HG03064 (cell line): ENCODE measurements around the gene ATG2B.

Source experiments
- ATAC-seq: cut with Tn5 transposase; IDR thresholded peaks from one replicate; pipeline ENCODE4 v1.9.1; 2021; ENCODE audit warnings: low read depth; ENCODE audit not compliant: unreplicated experiment

ATG2B gene

DNA sequence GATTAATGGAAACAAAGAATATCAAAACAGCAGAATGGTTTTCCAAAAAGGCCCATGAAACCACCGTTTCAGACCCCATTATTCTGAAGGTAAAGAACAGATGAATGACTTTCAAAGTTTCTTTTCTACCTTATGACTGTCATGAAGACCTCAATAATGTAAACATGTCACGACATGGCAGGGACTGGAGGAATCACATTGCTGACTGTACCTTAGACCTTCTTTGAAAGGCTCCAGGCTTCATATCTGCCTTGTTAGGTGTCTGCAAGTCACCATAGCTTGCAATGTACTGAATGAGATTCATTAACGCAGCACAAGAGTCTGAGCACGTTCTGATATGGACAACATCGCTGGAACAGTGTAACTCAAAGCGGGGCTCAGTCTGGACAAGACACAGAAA is 52.2 kb downstream of the ATG2B start:
- no peak for ATAC-seq

DNA sequence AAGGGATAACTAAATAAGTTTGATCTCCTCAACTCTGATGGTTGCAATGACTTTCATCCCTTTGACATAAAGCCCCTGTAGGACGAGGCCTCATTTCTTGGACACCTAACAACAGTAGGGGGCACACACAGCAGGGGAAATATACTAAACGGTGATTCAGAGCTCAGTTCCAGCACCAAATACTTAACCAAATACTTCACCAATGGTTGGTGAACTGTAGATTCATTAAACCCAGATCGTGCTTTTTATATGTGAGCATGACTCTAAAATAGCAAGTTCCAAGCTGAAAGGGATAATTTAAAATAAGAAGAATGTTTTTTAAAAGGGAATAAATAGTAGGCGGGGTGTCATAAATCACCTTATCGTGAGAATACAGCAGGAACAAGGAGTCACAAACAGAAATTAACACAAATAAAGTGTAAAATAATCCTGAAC is 53.2 kb downstream of the ATG2B start:
- no peak for ATAC-seq

DNA sequence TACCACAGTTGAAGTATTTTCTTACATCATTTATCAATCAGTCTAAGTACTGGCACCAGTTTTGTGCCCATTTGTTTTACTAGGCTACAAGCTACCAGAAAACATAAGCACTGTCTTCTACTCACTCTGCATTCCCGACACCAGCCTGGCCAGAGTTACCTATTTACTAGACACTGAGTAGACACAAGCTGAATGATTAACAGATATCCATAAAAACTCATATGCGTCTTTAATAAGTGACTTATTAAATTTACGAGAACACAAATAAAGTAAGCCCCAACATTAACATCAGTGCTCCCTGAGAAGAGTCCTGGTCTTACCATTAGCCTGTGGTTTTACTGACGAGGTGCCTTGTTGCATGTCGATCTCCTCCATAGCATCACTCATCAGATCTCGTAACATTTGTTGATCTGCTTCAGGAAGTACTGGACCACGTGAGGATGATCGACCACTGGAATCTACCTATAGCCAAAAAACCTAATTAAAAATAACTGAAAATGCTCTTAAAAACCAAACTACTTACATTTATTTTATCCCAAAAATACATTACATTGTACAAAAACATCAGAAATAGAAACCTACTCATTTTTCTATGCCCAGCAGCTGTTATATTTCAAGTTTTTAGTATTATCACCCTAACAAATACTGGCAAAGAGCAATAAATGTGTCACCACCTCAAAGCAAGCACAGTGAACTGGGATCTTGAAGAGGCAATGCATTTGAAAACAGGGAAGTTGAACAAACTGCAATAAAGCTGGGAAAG is 53.8 kb downstream of the ATG2B start:
- no peak for ATAC-seq

GRCh38 chr14:96307434-96307833 is 55.7 kb downstream of the ATG2B start:
- ATAC-seq: no peak

- ATAC-seq: no peak
Observed at GRCh38 chr14:96304956-96305355, 58.2 kb downstream of the ATG2B start.

- ATAC-seq: no peak
Observed at GRCh38 chr14:96303981-96304380, 59.2 kb downstream of the ATG2B start.

GRCh38 chr14:96299441-96299840 is 63.7 kb downstream of the ATG2B start:
- no peak for ATAC-seq

DNA sequence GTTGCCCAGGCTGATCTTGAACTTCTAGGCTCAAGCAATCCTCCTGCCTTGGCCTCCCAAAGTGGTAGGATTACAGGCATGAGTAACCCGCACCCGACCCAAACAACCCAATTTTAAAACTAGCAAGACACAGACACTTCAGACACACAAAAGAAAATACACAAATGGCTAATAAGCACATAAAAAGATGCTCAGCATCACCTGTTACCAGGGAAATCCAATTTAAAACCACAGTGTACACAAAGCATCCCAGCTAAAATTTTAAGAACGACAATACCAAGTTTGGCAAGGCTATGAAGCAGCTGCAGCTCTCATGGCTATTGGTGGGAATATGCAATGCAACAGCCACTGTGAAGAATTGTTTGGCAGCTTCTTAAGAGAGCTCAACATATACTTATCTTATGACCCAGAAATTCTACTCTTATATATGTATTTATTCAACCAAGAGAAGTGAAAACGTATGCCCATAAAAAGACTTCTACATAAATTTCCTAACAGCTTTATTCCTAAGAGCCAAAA is 65.1 kb downstream of the ATG2B start:
- ATAC-seq: no peak

- no peak for ATAC-seq
Observed at GRCh38 chr14:96297000-96297399, 66.1 kb downstream of the ATG2B start.

DNA sequence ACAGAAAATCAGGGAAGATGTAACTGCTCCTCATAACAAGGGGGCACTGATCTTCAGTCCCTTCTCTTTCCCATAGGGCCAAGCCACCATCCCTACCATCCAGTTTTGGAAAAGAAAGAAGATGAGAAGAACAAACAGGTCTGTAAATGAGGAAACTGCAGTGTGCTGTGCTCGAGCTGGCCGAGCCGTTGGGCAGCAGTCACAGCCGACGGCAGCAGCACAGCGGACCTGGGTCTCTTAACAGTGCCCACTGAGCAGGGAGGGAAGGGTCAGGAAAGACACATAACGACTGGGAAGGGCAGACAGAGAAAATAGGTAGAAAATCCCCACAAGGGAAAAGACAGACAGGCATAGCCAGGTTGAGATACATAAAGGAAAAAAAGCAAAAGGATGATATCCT is 68.9 kb downstream of the ATG2B start:
- ATAC-seq: no peak

- ATAC-seq: no peak
Observed at GRCh38 chr14:96287856-96288255, 75.3 kb downstream of the ATG2B start.

- ATAC-seq: no peak
Observed at GRCh38 chr14:96286251-96286650, 76.9 kb downstream of the ATG2B start.

DNA sequence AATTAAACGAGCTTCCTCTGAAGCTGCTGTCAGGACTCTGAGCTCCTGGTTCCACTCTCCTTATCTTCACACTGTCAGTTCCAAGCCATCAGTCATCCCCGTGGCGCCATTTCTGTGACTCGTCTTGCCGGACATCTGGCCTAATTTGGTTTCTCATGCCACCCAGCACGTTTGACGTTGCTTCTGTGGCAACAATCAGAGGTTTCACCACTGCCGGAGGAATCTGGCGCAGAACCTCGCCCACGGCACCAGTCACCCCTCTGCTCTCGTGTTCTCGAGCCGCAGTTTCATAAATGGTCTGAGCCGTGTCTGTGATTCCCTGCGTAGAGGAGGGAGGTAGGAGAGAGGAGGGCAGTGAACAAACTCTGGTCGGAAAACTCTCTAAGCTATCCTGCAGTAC is 77.5 kb downstream of the ATG2B start:
- ATAC-seq: no peak

DNA sequence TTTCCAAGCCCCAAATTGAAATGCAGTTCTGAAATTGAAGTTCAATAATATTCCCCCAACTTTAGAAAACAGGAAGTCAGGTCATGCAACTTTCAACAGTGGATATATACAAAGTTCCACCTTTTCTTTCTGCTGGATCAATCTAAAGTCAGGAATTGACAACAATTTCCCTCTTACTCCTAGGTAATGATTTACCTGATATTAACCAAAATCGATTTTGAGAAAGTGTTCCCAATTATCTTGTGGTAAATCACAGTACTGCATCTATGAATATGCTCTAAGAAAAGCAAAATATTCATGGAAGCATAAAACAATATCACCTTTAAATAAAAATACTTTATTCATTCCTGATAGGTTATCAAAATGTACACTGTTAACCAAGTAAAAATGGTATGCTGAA is 78.7 kb downstream of the ATG2B start:
- ATAC-seq: no peak

DNA sequence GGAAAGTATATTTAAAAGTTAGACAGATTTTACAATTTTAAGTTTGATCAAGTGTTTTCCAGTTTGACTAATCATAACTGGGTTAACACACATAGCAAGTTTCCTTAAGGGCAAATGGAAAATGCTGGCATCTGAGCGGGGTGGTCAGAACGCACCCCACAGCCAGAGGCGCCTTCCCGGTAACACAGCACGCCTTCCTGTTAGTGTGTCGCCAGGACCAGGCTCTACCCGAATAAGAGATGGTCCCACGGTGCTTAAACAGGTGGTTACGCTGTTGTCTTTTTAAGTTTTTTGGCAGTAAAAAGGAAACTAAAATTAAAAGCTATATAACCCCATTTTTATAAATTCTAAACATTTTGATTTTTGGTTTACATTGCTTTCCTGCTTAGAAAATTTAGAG is 79.1 kb downstream of the ATG2B start:
- no peak for ATAC-seq

DNA sequence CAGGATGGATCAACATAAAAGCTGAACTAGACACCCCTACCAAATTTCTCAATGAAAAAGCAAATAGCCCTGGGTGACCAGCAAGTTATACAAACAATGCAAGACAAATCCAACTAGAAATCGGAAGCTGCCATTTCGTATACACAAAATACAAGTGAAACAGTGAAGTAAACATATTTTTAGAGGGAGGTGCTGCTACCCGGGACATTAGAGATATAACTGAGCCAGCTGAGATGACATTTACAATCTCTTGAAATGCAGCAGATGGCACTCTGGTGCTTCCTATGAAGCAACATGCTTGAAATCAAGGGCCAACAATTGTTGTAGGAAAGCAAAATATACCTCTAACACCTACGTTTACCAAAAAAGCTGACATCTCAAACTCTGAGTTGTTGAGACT is 81.7 kb downstream of the ATG2B start:
- ATAC-seq: no peak

- no peak for ATAC-seq
Observed at GRCh38 chr14:96280104-96280503, 83.0 kb downstream of the ATG2B start.

DNA sequence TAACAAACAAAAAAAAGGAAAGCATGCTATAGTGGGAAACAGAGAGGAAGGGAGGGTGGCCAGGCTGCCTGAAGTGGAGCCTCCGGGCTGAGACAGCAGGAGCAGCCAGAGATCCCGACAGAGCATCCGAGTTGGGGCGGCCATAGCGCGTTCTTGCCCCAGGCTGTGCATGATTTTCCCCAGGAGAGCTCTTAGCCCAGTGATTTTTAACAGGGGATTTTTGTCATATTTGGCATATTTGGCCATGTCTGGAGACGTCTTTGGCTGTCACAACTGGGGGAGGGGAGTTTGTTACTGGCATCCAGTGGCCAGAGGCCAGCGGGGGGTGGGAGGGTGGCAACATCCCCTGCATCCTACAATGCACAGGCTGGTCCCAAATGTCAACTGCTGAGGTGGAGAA is 83.6 kb downstream of the ATG2B start:
- ATAC-seq: no peak

DNA sequence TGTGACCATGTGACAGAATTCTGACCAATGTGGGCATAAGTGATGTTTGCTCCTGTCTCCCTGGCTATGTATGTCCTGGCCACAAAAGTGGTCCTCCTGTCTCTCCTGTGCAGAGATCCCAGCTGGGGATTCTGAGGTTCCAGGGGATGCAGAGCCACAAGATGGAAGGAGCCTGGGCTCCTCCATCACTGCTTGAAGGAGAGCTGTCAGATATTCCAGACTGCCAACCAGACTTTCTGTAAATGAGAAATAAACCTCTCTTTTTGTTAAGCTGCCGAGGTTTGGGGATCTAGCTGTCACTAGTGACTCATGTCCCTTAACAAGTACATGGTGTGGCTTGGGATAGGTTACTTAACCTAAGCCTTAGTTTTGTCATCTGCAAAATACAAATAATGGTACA is 85.3 kb downstream of the ATG2B start:
- ATAC-seq: no peak

DNA sequence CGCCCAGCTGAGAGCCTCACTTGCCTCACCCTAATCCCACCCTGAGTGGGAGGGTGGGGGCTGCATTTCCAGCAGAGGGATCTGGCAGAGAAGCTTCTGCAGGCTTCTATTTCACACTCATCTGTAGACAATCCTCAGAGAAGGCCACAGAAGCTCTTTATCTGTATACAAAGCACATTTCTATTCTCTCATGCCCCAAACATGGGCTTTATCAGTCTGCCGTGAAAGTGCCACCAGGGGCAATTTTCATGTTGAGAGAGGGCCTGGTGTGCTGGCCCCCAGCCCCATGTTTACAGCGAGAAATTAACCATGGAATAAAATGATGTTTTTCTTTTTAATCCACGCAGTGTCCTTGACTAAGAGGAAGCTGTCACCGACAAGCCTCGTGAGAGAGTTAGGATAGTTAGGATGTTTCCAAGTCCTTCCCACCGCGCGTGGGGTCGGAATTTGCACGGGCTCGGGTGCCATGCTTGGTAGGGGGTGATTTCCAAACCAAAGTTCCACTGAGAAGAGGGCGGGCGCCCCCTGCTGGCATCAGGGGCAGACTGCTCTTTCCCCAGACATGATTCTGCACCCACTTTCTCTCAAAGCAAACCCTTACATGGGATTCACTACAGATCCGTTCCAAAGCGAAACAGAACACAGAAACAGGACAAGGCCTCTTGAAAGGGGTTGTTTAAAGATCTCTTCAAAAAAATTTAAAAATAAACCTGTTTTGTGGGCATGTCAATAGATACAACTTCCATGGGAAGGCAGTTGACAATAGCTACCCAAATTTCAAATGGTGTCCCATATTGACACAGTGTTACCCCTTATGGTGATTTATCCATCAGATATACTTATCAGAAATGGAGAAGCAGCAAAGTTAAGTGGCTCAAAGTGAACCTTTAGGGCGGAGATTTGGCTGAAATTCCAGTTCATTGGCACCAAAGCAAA is 87.7 kb downstream of the ATG2B start:
- ATAC-seq: no peak

DNA sequence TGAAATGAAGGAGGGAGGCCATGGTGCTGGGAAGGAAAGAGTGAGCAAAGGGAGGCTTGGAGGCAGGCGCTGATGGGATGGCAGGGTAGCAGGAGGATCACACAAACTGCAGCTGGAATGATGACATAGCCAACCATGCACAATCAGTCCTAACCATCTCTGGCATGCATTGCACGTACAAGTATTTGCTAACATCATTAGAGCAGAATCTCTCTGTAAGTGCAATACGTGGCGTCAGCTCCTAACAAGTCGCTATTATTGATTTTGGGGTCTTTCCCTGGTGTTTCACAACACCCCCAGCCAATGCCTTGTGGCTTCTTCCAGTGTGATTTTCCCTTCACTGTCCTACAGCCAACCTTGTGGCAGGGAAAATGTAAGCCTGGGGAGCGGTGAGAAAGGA is 88.6 kb downstream of the ATG2B start:
- no peak for ATAC-seq

DNA sequence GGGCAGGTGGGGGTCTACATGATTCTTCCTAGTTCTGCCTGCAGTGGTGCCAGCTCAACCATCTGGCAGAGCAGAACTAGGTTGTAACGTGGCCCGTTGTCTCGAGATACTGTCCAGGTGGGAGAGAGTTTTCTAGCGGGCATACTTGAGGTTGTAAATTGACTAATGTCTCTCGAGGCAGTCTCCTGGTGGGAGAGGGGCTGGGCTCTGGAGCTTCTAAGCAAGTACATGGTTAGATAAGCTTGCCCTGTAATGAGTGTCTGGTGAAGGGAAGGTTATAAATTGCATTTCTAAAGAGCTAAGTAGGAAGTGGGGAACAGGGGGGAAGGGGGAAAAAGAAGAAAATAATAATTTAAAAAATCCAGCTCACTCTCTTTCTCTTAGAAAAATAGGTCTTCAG is 89.0 kb downstream of the ATG2B start:
- ATAC-seq: no peak
